HepG2 (cell line): Measurements from ENCODE around the gene ABCC3. TPM values are rescaled to one million over a fixed set of nuclear protein-coding genes. Genes with fewer than 3 reads are reported as not detected.

Experiments
- AKAP8 ChIP-seq: sonication (generic); formaldehyde crosslinking; IDR thresholded peaks from 2 replicates; pipeline ENCODE4 v1.5.1; 2020; ENCODE audit warnings: mild to moderate bottlenecking, missing genetic modification reagents
- ARNT2 ChIP-seq: sonication (generic); formaldehyde crosslinking; IDR thresholded peaks from 2 replicates; pipeline ENCODE4 v1.8.0; 2022; ENCODE audit warnings: mild to moderate bottlenecking, low read depth, missing genetic modification reagents, moderate library complexity
- CBX1 ChIP-seq: IDR thresholded peaks from one replicate; pipeline ENCODE4 v1.6.1; 2016; ENCODE audit warnings: antibody characterized with exemption, low read depth
- HDAC6 ChIP-seq: fragments of 200-600 bp; sonication (generic); IDR thresholded peaks from 2 replicates; pipeline ENCODE4 v1.7.0; 2017; ENCODE audit warnings: mild to moderate bottlenecking, antibody characterized with exemption, low read length, low read depth
- HHEX ChIP-seq: IDR thresholded peaks from 2 replicates; pipeline ENCODE4 v1.6.1; 2016; ENCODE audit warnings: control low read depth
- IKZF4 ChIP-seq: sonication (generic); formaldehyde crosslinking; IDR thresholded peaks from 2 replicates; pipeline ENCODE4 v1.5.1; 2020; ENCODE audit warnings: borderline replicate concordance, mild to moderate bottlenecking, low read depth, missing genetic modification reagents; ENCODE audit errors: not compliant biosample characterization
- MATR3 ChIP-seq: sonication (generic); formaldehyde crosslinking; IDR thresholded peaks from 2 replicates; pipeline ENCODE4 v1.4.0; 2020; ENCODE audit warnings: missing genetic modification reagents
- NCOA5 ChIP-seq: sonication (generic); formaldehyde crosslinking; IDR thresholded peaks from 2 replicates; pipeline ENCODE4 v1.4.0; 2020; ENCODE audit warnings: missing genetic modification reagents
- PHF8 ChIP-seq: sonication (generic); formaldehyde crosslinking; IDR thresholded peaks from 2 replicates; pipeline ENCODE4 v1.5.0; 2020; ENCODE audit warnings: missing genetic modification reagents
- SAFB2 ChIP-seq: sonication (generic); formaldehyde crosslinking; IDR thresholded peaks from 2 replicates; pipeline ENCODE4 v1.5.1; 2020; ENCODE audit warnings: missing genetic modification reagents, low read depth, mild to moderate bottlenecking, borderline replicate concordance
- SOX13 ChIP-seq, 3 experiments: fragments of 450-650 bp in 1 of 3; sonication (generic) in 1 of 3; formaldehyde crosslinking in 1 of 3; IDR thresholded peaks in 2 of 3; conservative IDR thresholded peaks in 1 of 3; 2 replicates each; pipeline versions ENCODE4 v1.5.0 to v1.6.1; 2016 to 2020; ENCODE audit warnings: antibody characterized with exemption in 1 of 3, mild to moderate bottlenecking in 1 of 3, missing compliant biosample characterization in 1 of 3, missing genetic modification reagents in 1 of 3, moderate library complexity in 1 of 3
- TOE1 ChIP-seq: sonication (generic); formaldehyde crosslinking; IDR thresholded peaks from 2 replicates; pipeline ENCODE4 v1.4.0; 2020; ENCODE audit warnings: mild to moderate bottlenecking, missing genetic modification reagents
- TSC22D2 ChIP-seq: sonication (generic); formaldehyde crosslinking; IDR thresholded peaks from 2 replicates; pipeline ENCODE4 v1.5.1; 2020; ENCODE audit warnings: missing genetic modification reagents, mild to moderate bottlenecking, borderline replicate concordance
- ZKSCAN8 ChIP-seq: IDR thresholded peaks from 2 replicates; pipeline ENCODE4 v1.6.1; 2016; ENCODE audit warnings: borderline replicate concordance, missing genetic modification reagents, missing compliant biosample characterization
- ZNF101 ChIP-seq: sonication (generic); formaldehyde crosslinking; IDR thresholded peaks from 2 replicates; pipeline ENCODE4 v1.4.0; 2020; ENCODE audit warnings: mild to moderate bottlenecking, low read depth, missing genetic modification reagents, borderline replicate concordance
- ZNF230 ChIP-seq: sonication (generic); formaldehyde crosslinking; IDR thresholded peaks from 2 replicates; pipeline ENCODE4 v1.4.0; 2020; ENCODE audit warnings: mild to moderate bottlenecking, missing genetic modification reagents
- ZNF552 ChIP-seq: sonication (generic); formaldehyde crosslinking; IDR thresholded peaks from 2 replicates; pipeline ENCODE4 v1.9.0; 2022; ENCODE audit warnings: missing genetic modification reagents, mild to moderate bottlenecking, borderline replicate concordance
- ZNF816 ChIP-seq: sonication (generic); formaldehyde crosslinking; IDR thresholded peaks from 2 replicates; pipeline ENCODE4 v1.8.0; 2022; ENCODE audit warnings: missing genetic modification reagents, mild to moderate bottlenecking, borderline replicate concordance
- ZSCAN12 ChIP-seq: sonication (generic); formaldehyde crosslinking; IDR thresholded peaks from 2 replicates; pipeline ENCODE4 v1.9.0; 2021; ENCODE audit warnings: mild to moderate bottlenecking, missing genetic modification reagents
- polyA plus RNA-seq, 8 experiments: library from polyadenylated mRNA; depleted of rRNA in 3 of 8; stranded (reverse) in 7 of 8; unstranded in 1 of 8; fragments of >200 nt; fragmentation: Illumina TruSeq in 4 of 8; extraction: Trizol in 4 of 8; gene quantifications; 2 replicates each; pipeline versions ENCODE4 v1.2.1 to v1.2.3, GENCODE V29; 2011 to 2016; ENCODE audit warnings: low read depth in 4 of 8, missing spikeins in 1 of 8, mixed read lengths in 1 of 8; ENCODE audit not compliant: insufficient read depth in 1 of 8
- total RNA-seq, 5 experiments: library from RNA; depleted of rRNA; stranded (reverse); fragments of >200 nt; fragmentation: Illumina TruSeq; extraction: Trizol; gene quantifications; 2 replicates each; pipeline ENCODE4 v1.2.3, GENCODE V29; 2016; ENCODE audit warnings: low read depth in 1 of 5
- TF ChIP-seq, protein P1 (sequence below), 2 experiments: sonication (generic) in 1 of 2; formaldehyde crosslinking in 1 of 2; IDR thresholded peaks; 2 replicates each; pipeline versions ENCODE4 v1.4.0 to v1.6.1; 2016 to 2020; ENCODE audit warnings: borderline replicate concordance in 1 of 2, low read depth in 1 of 2, mild to moderate bottlenecking in 1 of 2, missing genetic modification reagents in 1 of 2
- TF ChIP-seq, protein P2 (sequence below): sonication (generic); formaldehyde crosslinking; IDR thresholded peaks from 2 replicates; pipeline ENCODE4 v1.8.0; 2022; ENCODE audit warnings: mild to moderate bottlenecking, missing genetic modification reagents

The ABCC3 gene
- total and polyA plus RNA-seq, 2 of the 13 experiments (the other 11 are each of a cell fraction or from before 2014, with no cell fraction given) = 25.2 to 50.7 TPM

DNA sequence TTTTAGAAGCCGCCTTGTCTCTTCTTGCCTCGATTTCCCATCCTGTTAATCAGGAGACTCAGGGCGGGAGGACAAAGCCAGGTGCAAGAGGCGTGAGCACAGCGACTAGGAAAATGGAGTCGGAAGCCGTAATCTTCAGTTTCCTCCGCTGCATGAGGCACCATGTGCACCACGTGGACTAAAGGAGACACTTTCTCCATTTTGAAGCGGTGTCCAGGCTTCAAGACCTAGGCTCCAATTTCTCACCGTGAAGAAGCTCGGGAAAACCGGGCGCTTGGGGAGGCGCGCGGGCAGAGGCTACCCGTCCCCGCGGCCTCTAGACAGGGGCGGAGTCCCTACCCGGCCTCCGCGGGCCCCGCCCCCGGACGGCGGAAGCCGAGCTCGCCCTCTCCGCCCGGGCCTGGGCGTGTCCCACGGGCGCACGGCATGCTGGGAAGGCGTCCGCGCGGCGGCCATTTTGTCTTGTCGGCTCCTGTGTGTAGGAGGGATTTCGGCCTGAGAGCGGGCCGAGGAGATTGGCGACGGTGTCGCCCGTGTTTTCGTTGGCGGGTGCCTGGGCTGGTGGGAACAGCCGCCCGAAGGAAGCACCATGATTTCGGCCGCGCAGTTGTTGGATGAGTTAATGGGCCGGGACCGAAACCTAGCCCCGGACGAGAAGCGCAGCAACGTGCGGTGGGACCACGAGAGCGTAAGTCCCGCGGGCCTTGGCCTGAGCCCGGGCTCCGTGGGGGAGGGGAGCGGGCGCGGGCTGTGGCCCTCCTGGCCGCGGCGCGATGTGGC is 84.7 kb downstream of the ABCC3 start, which contains the start of gene LUC7L3 (continued):
- TF ChIP-seq SAFB2 (CRISPR knock-in tag) = peak; percentile 83
- TF ChIP-seq, protein P1, sequence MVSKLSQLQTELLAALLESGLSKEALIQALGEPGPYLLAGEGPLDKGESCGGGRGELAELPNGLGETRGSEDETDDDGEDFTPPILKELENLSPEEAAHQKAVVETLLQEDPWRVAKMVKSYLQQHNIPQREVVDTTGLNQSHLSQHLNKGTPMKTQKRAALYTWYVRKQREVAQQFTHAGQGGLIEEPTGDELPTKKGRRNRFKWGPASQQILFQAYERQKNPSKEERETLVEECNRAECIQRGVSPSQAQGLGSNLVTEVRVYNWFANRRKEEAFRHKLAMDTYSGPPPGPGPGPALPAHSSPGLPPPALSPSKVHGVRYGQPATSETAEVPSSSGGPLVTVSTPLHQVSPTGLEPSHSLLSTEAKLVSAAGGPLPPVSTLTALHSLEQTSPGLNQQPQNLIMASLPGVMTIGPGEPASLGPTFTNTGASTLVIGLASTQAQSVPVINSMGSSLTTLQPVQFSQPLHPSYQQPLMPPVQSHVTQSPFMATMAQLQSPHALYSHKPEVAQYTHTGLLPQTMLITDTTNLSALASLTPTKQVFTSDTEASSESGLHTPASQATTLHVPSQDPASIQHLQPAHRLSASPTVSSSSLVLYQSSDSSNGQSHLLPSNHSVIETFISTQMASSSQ (IDR thresholded peaks at IDR 0.05; ENCODE audit: low read depth) = no peak; the same call in 1 of the 2 replicates
- TF ChIP-seq, protein P1 (CRISPR knock-in tag; IDR thresholded peaks at IDR 0.05; ENCODE audit: borderline replicate concordance) = peak; percentile 36; the same call in 1 of the 2 replicates
- no peak for TF ChIP-seq NCOA5 (CRISPR knock-in tag)
- TF ChIP-seq ZKSCAN8 = peak; percentile 83; the same call in 1 of the 2 replicates
- no peak for TF ChIP-seq SOX13 (IDR thresholded peaks at IDR 0.05)
- peak in 1 of 2 experiments; percentile 71; a peak in 1 of 4 replicates for TF ChIP-seq SOX13 (CRISPR knock-in tag; conservative IDR thresholded peaks at IDR 0.05 in 1 of 2, IDR thresholded peaks at IDR 0.05 in 1 of 2)
- TF ChIP-seq ZNF101 = no peak
- TF ChIP-seq MATR3 = no peak
- peak; percentile 93 for TF ChIP-seq TOE1 (CRISPR knock-in tag)
- peak; percentile 88; the same call in 1 of the 2 replicates for TF ChIP-seq ZNF230
- TF ChIP-seq PHF8 (CRISPR knock-in tag) = peak; percentile 99
- TF ChIP-seq ZNF816 (CRISPR knock-in tag) = peak; percentile 77; the same call in 1 of the 2 replicates
- TF ChIP-seq HDAC6 = no peak
- peak; percentile 70; the same call in 1 of the 2 replicates for TF ChIP-seq ARNT2 (CRISPR knock-in tag)
- peak; percentile 37; the same call in 1 of the 2 replicates for TF ChIP-seq AKAP8 (CRISPR knock-in tag)
- peak; percentile 83; the same call in 1 of the 2 replicates for TF ChIP-seq ZSCAN12 (CRISPR knock-in tag)
- peak; percentile 40; the same call in 1 of the 2 replicates for TF ChIP-seq ZNF552 (CRISPR knock-in tag)
- peak; percentile 87 for TF ChIP-seq IKZF4
- TF ChIP-seq, protein P2, sequence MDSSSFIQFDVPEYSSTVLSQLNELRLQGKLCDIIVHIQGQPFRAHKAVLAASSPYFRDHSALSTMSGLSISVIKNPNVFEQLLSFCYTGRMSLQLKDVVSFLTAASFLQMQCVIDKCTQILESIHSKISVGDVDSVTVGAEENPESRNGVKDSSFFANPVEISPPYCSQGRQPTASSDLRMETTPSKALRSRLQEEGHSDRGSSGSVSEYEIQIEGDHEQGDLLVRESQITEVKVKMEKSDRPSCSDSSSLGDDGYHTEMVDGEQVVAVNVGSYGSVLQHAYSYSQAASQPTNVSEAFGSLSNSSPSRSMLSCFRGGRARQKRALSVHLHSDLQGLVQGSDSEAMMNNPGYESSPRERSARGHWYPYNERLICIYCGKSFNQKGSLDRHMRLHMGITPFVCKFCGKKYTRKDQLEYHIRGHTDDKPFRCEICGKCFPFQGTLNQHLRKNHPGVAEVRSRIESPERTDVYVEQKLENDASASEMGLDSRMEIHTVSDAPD (CRISPR knock-in tag) = peak; percentile 53; the same call in 1 of the 2 replicates
- no peak for TF ChIP-seq HHEX (CRISPR knock-in tag)
- TF ChIP-seq TSC22D2 (CRISPR knock-in tag) = no peak
- peak; percentile 21 for TF ChIP-seq CBX1
